Natural killer cell (primary cell): ENCODE results near the gene RFC1. TPM values are rescaled to one million over a fixed set of nuclear protein-coding genes. Genes with fewer than 3 reads are reported as not detected.
"Not testable (repeated sequence)": the region's sequence is repeated elsewhere in the genome, so short reads cannot be mapped to it uniquely, and the experiment has no call there.

Source experiments
- ATAC-seq, 3 donors: fragments of 150-1000 bp in 2 of 3; fragments of 200-7000 bp in 1 of 3; cut with Tn5 transposase; 1 replicate in 1 of 3; 2 replicates in 2 of 3; pipeline ENCODE4 v1.10.0; 2021; ENCODE audit warnings: mild to moderate bottlenecking in 2 of 3, moderate library complexity in 2 of 3
- DNase-seq, 2 donors: peaks; one replicate each; pipeline versions ENCODE4 v3.0.0 to v3.0.0-alpha.2; 2013 to 2021; ENCODE audit warnings: mixed read lengths in 1 of 2
- H3K27ac ChIP-seq: one replicate; pipeline ENCODE4 v1.5.1; 2013; ENCODE audit warnings: mild to moderate bottlenecking, low read length
- H3K27me3 ChIP-seq: one replicate; pipeline ENCODE4 v1.6.1; 2013; ENCODE audit warnings: low read length; ENCODE audit not compliant: control insufficient read depth, insufficient read depth
- H3K36me3 ChIP-seq: one replicate; pipeline ENCODE4 v1.6.1; 2013; ENCODE audit warnings: low read length; ENCODE audit not compliant: control insufficient read depth, insufficient read depth
- H3K4me1 ChIP-seq: one replicate; pipeline ENCODE4 v1.6.1; 2013; ENCODE audit warnings: low read length; ENCODE audit not compliant: control insufficient read depth, insufficient read depth
- H3K4me3 ChIP-seq: one replicate; pipeline ENCODE4 v1.5.1; 2013; ENCODE audit warnings: low read length
- H3K9me3 ChIP-seq: one replicate; pipeline ENCODE4 v1.6.1; 2013; ENCODE audit warnings: low read length; ENCODE audit not compliant: control insufficient read depth, insufficient read depth
- H3K27ac Mint-ChIP-seq, 2 donors: one replicate each; pipeline ENCODE4 v1.8.0; 2022; ENCODE audit warnings: mild to moderate bottlenecking in 2 of 2, mixed read lengths in 2 of 2, moderate library complexity in 1 of 2
- H3K27me3 Mint-ChIP-seq, 2 donors: one replicate each; pipeline ENCODE4 v1.8.0; 2022; ENCODE audit warnings: low read depth in 2 of 2, mixed read lengths in 2 of 2
- H3K36me3 Mint-ChIP-seq: one replicate; pipeline ENCODE4 v1.8.0; 2022; ENCODE audit warnings: mixed read lengths
- H3K4me1 Mint-ChIP-seq, 2 donors: one replicate each; pipeline ENCODE4 v1.8.0; 2022; ENCODE audit warnings: mixed read lengths in 2 of 2
- H3K4me3 Mint-ChIP-seq: one replicate; pipeline ENCODE4 v1.8.0; 2022; ENCODE audit warnings: mild to moderate bottlenecking, moderate library complexity, mixed read lengths
- H3K9me3 Mint-ChIP-seq, 2 donors: one replicate each; pipeline ENCODE4 v1.8.0; 2022; ENCODE audit warnings: mixed read lengths in 2 of 2
- WGBS: methylation state at CpG from one replicate; pipeline ENCODE4 v1.1.7; 2013; ENCODE audit warnings: missing lambda C conversion rate; ENCODE audit not compliant: insufficient coverage; 5-methylcytosine and 5-hydroxymethylcytosine counted together
- intact Hi-C: fragments of 100-400 bp; cut with micrococcal nuclease; formaldehyde crosslinking; loops from one replicate; pipeline ENCODE4 v1.14.2; 2022
- total RNA-seq, 4 donors: library from RNA; stranded (reverse); fragments of 120-200 nt in 1 of 4; gene quantifications; one replicate each; pipeline versions ENCODE4 v1.2.3 to v1.2.4, GENCODE V29; 2013 to 2022
- TF ChIP-seq, protein P1 (sequence below): fragments of 200-600 bp; IDR thresholded peaks from one replicate; pipeline ENCODE4 v1.8.0; 2022; ENCODE audit warnings: antibody characterized with exemption

RFC1 gene
- total RNA-seq, 3 donors from 2014 or later (not counting 1 experiment from before 2014, with no cell fraction given), result 74.6 to 103 (median 84.7) TPM

DNA sequence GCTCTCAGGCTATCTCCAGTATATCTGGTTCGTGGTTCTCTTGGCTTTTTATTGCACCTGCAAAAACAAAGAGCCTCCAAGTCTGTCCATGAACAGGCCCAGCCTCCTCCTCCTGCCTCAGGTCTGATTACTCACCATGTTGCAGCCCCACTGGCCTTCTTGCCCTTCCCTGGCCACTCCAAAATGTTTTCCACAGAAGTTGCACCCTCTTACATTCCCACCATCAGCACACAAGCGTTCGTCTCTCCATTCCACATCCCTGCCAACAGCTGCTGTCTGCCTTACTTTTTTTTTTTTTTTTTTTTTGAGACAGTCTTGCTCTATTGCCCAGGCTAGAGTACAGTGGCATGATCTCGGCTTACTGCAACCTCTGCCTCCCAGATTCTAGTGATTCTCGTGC, 86.7 kb downstream of the RFC1 start:
- intact Hi-C loops, result no loop called here
- no peak overlapping the region for H3K27ac ChIP-seq
- H3K4me1 ChIP-seq, result no peaks in the 10 kb centered on the region
- H3K9me3 Mint-ChIP-seq, result no peaks in the 10 kb centered on the region
- H3K36me3 Mint-ChIP-seq, result no peaks in the 10 kb centered on the region
- ATAC-seq (no peak), DNase-seq (no peak)
- H3K4me1 Mint-ChIP-seq, result no peaks in the 10 kb centered on the region
- H3K27me3 Mint-ChIP-seq, result no peaks in the 10 kb centered on the region
- no peak overlapping the region for H3K4me3 ChIP-seq
- H3K9me3 ChIP-seq, result no peaks in the 10 kb centered on the region
- no peaks in the 10 kb centered on the region for H3K27me3 ChIP-seq
- no peak overlapping the region for H3K4me3 Mint-ChIP-seq
- TF ChIP-seq, protein P1, sequence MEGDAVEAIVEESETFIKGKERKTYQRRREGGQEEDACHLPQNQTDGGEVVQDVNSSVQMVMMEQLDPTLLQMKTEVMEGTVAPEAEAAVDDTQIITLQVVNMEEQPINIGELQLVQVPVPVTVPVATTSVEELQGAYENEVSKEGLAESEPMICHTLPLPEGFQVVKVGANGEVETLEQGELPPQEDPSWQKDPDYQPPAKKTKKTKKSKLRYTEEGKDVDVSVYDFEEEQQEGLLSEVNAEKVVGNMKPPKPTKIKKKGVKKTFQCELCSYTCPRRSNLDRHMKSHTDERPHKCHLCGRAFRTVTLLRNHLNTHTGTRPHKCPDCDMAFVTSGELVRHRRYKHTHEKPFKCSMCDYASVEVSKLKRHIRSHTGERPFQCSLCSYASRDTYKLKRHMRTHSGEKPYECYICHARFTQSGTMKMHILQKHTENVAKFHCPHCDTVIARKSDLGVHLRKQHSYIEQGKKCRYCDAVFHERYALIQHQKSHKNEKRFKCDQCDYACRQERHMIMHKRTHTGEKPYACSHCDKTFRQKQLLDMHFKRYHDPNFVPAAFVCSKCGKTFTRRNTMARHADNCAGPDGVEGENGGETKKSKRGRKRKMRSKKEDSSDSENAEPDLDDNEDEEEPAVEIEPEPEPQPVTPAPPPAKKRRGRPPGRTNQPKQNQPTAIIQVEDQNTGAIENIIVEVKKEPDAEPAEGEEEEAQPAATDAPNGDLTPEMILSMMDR, result no peak
- no peak overlapping the region for H3K27ac Mint-ChIP-seq
- WGBS, result 94% methylated on average over 5 of the region's 5 CpGs
- peaks cover 2% of the 10 kb centered on the region for H3K36me3 ChIP-seq

DNA sequence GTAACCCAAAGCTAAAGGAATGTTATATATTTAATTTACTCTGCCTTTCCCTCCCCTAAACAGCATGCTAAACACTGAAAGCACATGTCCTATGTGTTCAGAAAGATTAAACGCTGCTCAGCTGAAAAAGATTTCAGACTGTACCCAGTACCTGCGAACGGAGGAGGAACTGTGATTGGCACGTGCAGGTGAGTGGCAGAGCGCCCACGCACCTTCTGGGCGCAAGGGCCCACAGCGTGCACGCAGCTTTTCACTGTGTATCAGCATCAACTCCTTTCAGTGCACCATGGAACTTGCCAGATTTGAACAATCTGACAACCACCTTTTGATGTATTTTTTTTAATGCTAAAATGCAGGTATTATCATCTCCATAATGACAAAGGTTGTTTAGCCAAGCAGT, 87.7 kb downstream of the RFC1 start:
- WGBS, result 97% methylated on average over 9 of the region's 9 CpGs
- TF ChIP-seq, protein P1, result no peak
- Mint-ChIP-seq H3K27ac (no peak overlapping the region), H3K9me3 (no peaks in the 10 kb centered on the region), H3K4me1 (no peaks in the 10 kb centered on the region), H3K27me3 (no peaks in the 10 kb centered on the region), H3K36me3 (no peaks in the 10 kb centered on the region), H3K4me3 (no peak overlapping the region)
- H3K27me3 ChIP-seq, result no peaks in the 10 kb centered on the region
- no peak overlapping the region for H3K27ac ChIP-seq
- H3K9me3 ChIP-seq, result no peaks in the 10 kb centered on the region
- peaks cover 2% of the 10 kb centered on the region for H3K36me3 ChIP-seq
- DNase-seq (no peak), ATAC-seq (no peak)
- H3K4me1 ChIP-seq, result no peaks in the 10 kb centered on the region
- intact Hi-C loops, result no loop called here
- no peak overlapping the region for H3K4me3 ChIP-seq

GRCh38 chr4:39277661-39278060, 88.5 kb downstream of the RFC1 start:
- H3K9me3 Mint-ChIP-seq, H3K9me3 ChIP-seq, H3K4me1 Mint-ChIP-seq, H3K27ac ChIP-seq, ATAC-seq, H3K4me3 Mint-ChIP-seq, H3K4me1 ChIP-seq, H3K36me3 ChIP-seq, H3K27me3 ChIP-seq, H3K27ac Mint-ChIP-seq, intact Hi-C loops, H3K27me3 Mint-ChIP-seq, H3K4me3 ChIP-seq, H3K36me3 Mint-ChIP-seq, DNase-seq: not testable (repeated sequence)
- 98% methylated on average over 6 of the region's 6 CpGs for WGBS

DNA sequence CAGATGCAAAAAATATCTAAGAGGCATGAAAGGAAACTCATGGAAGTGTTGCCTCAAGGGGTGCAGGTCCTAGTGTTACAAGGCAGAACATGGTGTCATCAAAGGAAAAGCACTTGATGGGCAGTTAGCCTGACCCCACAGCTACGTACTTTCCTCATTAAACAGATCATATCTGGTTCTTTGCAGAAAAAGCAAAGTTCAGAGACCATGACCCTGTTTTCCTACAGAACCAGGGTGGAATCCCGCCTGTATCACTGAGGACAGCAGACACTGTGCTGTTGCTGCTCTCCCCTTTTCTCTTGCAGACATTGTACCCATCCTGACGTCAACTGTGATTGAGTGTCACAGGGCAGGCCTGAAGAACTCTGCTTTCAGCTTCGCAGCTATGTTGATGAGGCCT, 91.7 kb downstream of the RFC1 start:
- TF ChIP-seq, protein P1, result no peak
- no peaks in the 10 kb centered on the region for H3K4me1 ChIP-seq
- H3K9me3 Mint-ChIP-seq, result no peaks in the 10 kb centered on the region
- no peaks in the 10 kb centered on the region for H3K27me3 ChIP-seq
- WGBS, result 95% methylated on average over 4 of the region's 4 CpGs
- no peaks in the 10 kb centered on the region for H3K4me1 Mint-ChIP-seq
- H3K27me3 Mint-ChIP-seq, result no peaks in the 10 kb centered on the region
- DNase-seq, result no peak
- H3K27ac Mint-ChIP-seq, result no peak overlapping the region
- peaks cover 10% of the 10 kb centered on the region for H3K36me3 ChIP-seq
- H3K27ac ChIP-seq, result no peak overlapping the region
- H3K36me3 Mint-ChIP-seq, result no peaks in the 10 kb centered on the region
- no peak overlapping the region for H3K4me3 Mint-ChIP-seq
- no peak for ATAC-seq
- no peak overlapping the region for H3K4me3 ChIP-seq
- intact Hi-C loops, result no loop called here
- H3K9me3 ChIP-seq, result no peaks in the 10 kb centered on the region
